ENCODE data around the gene AMMECR1L.

AMMECR1L gene

GRCh38 chr2:127872354-127872753 is 13.4 kb downstream of the AMMECR1L start:
- Histone ChIP-seq H3K79me2 (peaks cover 18% of the 10 kb centered on the region), H3K4me1 (no peaks in the 10 kb centered on the region), H3K27me3 (ENCODE audit: control insufficient read depth, insufficient read depth, low read length) (no peaks in the 10 kb centered on the region), H3K27ac (no peak overlapping the region), H3K4me2 (ENCODE audit: low read length) (no peak overlapping the region), H3K9ac (no peak overlapping the region), H3K4me3 (ENCODE audit: low read depth, low read length) (no peak overlapping the region), H2AFZ (no peak overlapping the region), H3K36me3 (ENCODE audit: control insufficient read depth, insufficient read depth, low read length) (no peaks in the 10 kb centered on the region), H3K9me3 (ENCODE audit: control insufficient read depth, low read length) (no peaks in the 10 kb centered on the region)
- no peak for TF ChIP-seq CTCF (IDR thresholded peaks at IDR 0.05)

- Histone ChIP-seq H3K9ac (no peak overlapping the region), H3K4me2 (ENCODE audit: low read length) (no peak overlapping the region), H3K27me3 (ENCODE audit: control insufficient read depth, insufficient read depth, low read length) (no peaks in the 10 kb centered on the region), H3K79me2 (peaks cover 2% of the 10 kb centered on the region), H3K4me1 (peaks cover 5% of the 10 kb centered on the region), H3K9me3 (ENCODE audit: control insufficient read depth, low read length) (no peaks in the 10 kb centered on the region), H3K36me3 (ENCODE audit: control insufficient read depth, insufficient read depth, low read length) (no peaks in the 10 kb centered on the region), H3K27ac (no peak overlapping the region), H2AFZ (no peak overlapping the region), H3K4me3 (ENCODE audit: low read depth, low read length) (no peak overlapping the region)
- TF ChIP-seq CTCF (IDR thresholded peaks at IDR 0.05): no peak
Measured at GRCh38 chr2:127865926-127866325, 19.8 kb downstream of the AMMECR1L start.

- Histone ChIP-seq H3K36me3 (ENCODE audit: control insufficient read depth, insufficient read depth, low read length) (no peaks in the 10 kb centered on the region), H3K4me1 (peaks cover 5% of the 10 kb centered on the region), H3K9ac (no peak overlapping the region), H3K4me2 (ENCODE audit: low read length) (no peak overlapping the region), H2AFZ (no peak overlapping the region), H3K27me3 (ENCODE audit: control insufficient read depth, insufficient read depth, low read length) (no peaks in the 10 kb centered on the region), H3K27ac (no peak overlapping the region), H3K9me3 (ENCODE audit: control insufficient read depth, low read length) (no peaks in the 10 kb centered on the region), H3K79me2 (peaks cover 2% of the 10 kb centered on the region), H3K4me3 (ENCODE audit: low read depth, low read length) (no peak overlapping the region)
- no peak for TF ChIP-seq CTCF (IDR thresholded peaks at IDR 0.05)
Measured at GRCh38 chr2:127864877-127865276, 20.9 kb downstream of the AMMECR1L start.

DNA sequence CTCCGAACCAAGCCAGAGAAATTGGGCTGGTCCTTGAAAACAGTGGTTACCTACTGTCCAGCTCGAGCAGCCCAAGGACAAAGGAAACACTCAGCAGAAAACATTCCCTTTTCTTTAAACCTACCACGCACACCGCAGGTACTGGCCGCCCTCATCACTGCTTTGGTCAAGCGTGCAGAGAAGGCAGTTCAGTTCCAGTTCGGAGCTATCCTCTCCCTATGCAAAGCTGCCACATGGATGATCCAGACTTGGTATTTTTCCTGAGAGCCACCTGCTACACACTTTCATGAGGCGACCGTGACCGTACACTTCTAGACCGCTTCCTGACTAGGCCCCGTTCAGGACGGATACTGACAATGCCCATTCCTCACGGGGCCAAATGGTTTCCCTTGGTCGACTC is 23.5 kb downstream of the AMMECR1L start:
- no peaks in the 10 kb centered on the region for H3K9me3 ChIP-seq (ENCODE audit: control insufficient read depth, low read length)
- no peak overlapping the region for H3K9ac ChIP-seq
- TF ChIP-seq CTCF (IDR thresholded peaks at IDR 0.05): no peak

GRCh38 chr2:127860130-127860529 is 25.6 kb downstream of the AMMECR1L start:
- Histone ChIP-seq H3K4me3 (ENCODE audit: low read depth, low read length) (no peak overlapping the region), H3K4me1 (peaks cover 6% of the 10 kb centered on the region), H2AFZ (peak overlapping the region; percentile 79), H3K9me3 (ENCODE audit: control insufficient read depth, low read length) (no peaks in the 10 kb centered on the region), H3K27me3 (ENCODE audit: control insufficient read depth, insufficient read depth, low read length) (no peaks in the 10 kb centered on the region), H3K79me2 (peaks cover 19% of the 10 kb centered on the region), H3K27ac (no peak overlapping the region), H3K9ac (no peak overlapping the region), H3K36me3 (ENCODE audit: control insufficient read depth, insufficient read depth, low read length) (no peaks in the 10 kb centered on the region), H3K4me2 (ENCODE audit: low read length) (peak overlapping the region; percentile 13)
- TF ChIP-seq CTCF (IDR thresholded peaks at IDR 0.05): no peak

More for the DNA sequence above, 23.5 kb downstream of the AMMECR1L start:
- Histone ChIP-seq H3K27ac (no peak overlapping the region), H3K4me3 (ENCODE audit: low read depth, low read length) (no peak overlapping the region), H3K36me3 (ENCODE audit: control insufficient read depth, insufficient read depth, low read length) (no peaks in the 10 kb centered on the region), H3K4me2 (ENCODE audit: low read length) (no peak overlapping the region), H3K79me2 (peaks cover 6% of the 10 kb centered on the region), H3K27me3 (ENCODE audit: control insufficient read depth, insufficient read depth, low read length) (no peaks in the 10 kb centered on the region), H2AFZ (no peak overlapping the region), H3K4me1 (peaks cover 6% of the 10 kb centered on the region)
